Keratinocyte (primary cell): Measurements from ENCODE around the gene GOLGA7B.

Source experiments
- EZH2 ChIP-seq: IDR thresholded peaks from one replicate; pipeline ENCODE4 v1.6.1; 2012; ENCODE audit warnings: inconsistent platforms, mild to moderate bottlenecking, low read length, moderate library complexity
- TF ChIP-seq, protein P1 (sequence below), 3 experiments: IDR thresholded peaks in 1 of 3; conservative IDR thresholded peaks in 1 of 3; optimal IDR thresholded peaks in 1 of 3; 2 replicates in 2 of 3; 3 replicates in 1 of 3; pipeline versions ENCODE3 to v1.5.1; 2011; ENCODE audit warnings: low read length in 3 of 3, mild to moderate bottlenecking in 3 of 3, moderate library complexity in 2 of 3, control low read depth in 1 of 3, inconsistent platforms in 1 of 3; ENCODE audit not compliant: insufficient read depth in 2 of 3; ENCODE audit errors: extremely low read depth in 1 of 3

- TF ChIP-seq, protein P1, sequence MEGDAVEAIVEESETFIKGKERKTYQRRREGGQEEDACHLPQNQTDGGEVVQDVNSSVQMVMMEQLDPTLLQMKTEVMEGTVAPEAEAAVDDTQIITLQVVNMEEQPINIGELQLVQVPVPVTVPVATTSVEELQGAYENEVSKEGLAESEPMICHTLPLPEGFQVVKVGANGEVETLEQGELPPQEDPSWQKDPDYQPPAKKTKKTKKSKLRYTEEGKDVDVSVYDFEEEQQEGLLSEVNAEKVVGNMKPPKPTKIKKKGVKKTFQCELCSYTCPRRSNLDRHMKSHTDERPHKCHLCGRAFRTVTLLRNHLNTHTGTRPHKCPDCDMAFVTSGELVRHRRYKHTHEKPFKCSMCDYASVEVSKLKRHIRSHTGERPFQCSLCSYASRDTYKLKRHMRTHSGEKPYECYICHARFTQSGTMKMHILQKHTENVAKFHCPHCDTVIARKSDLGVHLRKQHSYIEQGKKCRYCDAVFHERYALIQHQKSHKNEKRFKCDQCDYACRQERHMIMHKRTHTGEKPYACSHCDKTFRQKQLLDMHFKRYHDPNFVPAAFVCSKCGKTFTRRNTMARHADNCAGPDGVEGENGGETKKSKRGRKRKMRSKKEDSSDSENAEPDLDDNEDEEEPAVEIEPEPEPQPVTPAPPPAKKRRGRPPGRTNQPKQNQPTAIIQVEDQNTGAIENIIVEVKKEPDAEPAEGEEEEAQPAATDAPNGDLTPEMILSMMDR (optimal IDR thresholded peaks at IDR 0.05 in 1 of 3, IDR thresholded peaks at IDR 0.05 in 1 of 3, conservative IDR thresholded peaks at IDR 0.05 in 1 of 3; ENCODE audit: extremely low read depth in 1 of 3, insufficient read depth in 2 of 3, low read length in 3 of 3): no peak
- no peak for TF ChIP-seq EZH2
Measured at GRCh38 chr10:97826892-97827291, 22.8 kb upstream of the GOLGA7B start.
